CD14-positive monocyte (primary cell): ENCODE data around the gene LRP10. TPM values are rescaled to one million over a fixed set of nuclear protein-coding genes. Genes with fewer than 3 reads are reported as not detected.

ENCODE experiments used
- DNase-seq, 3 donors: peaks; one replicate each; pipeline ENCODE4 v3.0.0-alpha.2; 2011 to 2022
- H2AFZ ChIP-seq: 2 replicates; pipeline ENCODE4 v1.6.0; 2012; ENCODE audit warnings: mild to moderate bottlenecking, low read depth, low read length, inconsistent platforms; ENCODE audit not compliant: insufficient read depth, poor library complexity, severe bottlenecking
- H3K27ac ChIP-seq, 2 donors: 1 replicate in 1 of 2; 2 replicates in 1 of 2; pipeline ENCODE4 v1.5.1; 2012 to 2013; ENCODE audit warnings: low read length in 2 of 2, control low read depth in 1 of 2, inconsistent platforms in 1 of 2, low read depth in 1 of 2, mild to moderate bottlenecking in 1 of 2
- H3K27me3 ChIP-seq, 2 donors: one replicate each; pipeline versions ENCODE4 v1.6.0 to v1.6.1; 2011 to 2013; ENCODE audit warnings: low read length in 2 of 2; ENCODE audit not compliant: control insufficient read depth in 2 of 2, insufficient read depth in 2 of 2
- H3K36me3 ChIP-seq, 2 donors: replicated peaks in 1 of 2; 1 replicate in 1 of 2; 2 replicates in 1 of 2; pipeline versions ENCODE4 v1.5.1 to v1.6.1; 2012 to 2013; ENCODE audit warnings: low read length in 2 of 2, control low read depth in 1 of 2, inconsistent platforms in 1 of 2, mild to moderate bottlenecking in 1 of 2; ENCODE audit not compliant: insufficient read depth in 2 of 2, control insufficient read depth in 1 of 2
- H3K4me1 ChIP-seq, 2 donors: 1 replicate in 1 of 2; 2 replicates in 1 of 2; pipeline versions ENCODE4 v1.5.1 to v1.6.1; 2012 to 2013; ENCODE audit warnings: low read length in 2 of 2, control low read depth in 1 of 2, inconsistent platforms in 1 of 2, mild to moderate bottlenecking in 1 of 2, moderate library complexity in 1 of 2; ENCODE audit not compliant: insufficient read depth in 2 of 2, control insufficient read depth in 1 of 2
- H3K4me2 ChIP-seq: replicated peaks from 2 replicates; pipeline ENCODE3; 2012; ENCODE audit warnings: low read length, moderate library complexity, mild to moderate bottlenecking; ENCODE audit not compliant: poor library complexity, severe bottlenecking; ENCODE audit errors: extremely low read depth
- H3K4me3 ChIP-seq, 3 experiments: fragments of 200-600 bp in 1 of 3; sonication (generic) in 1 of 3; replicated peaks in 1 of 3; 1 replicate in 2 of 3; 2 replicates in 1 of 3; pipeline ENCODE4 v1.5.1; 2011 to 2013; ENCODE audit warnings: low read length in 3 of 3, mild to moderate bottlenecking in 3 of 3, control low read depth in 2 of 3, low read depth in 2 of 3, inconsistent platforms in 1 of 3, moderate library complexity in 1 of 3
- H3K79me2 ChIP-seq: 2 replicates; pipeline ENCODE4 v1.6.0; 2012; ENCODE audit warnings: mild to moderate bottlenecking, control low read depth, inconsistent platforms, low read length, moderate library complexity; ENCODE audit not compliant: insufficient read depth
- H3K9ac ChIP-seq: 2 replicates; pipeline ENCODE4 v1.6.0; 2017; ENCODE audit warnings: low read length, mild to moderate bottlenecking; ENCODE audit not compliant: insufficient read depth, poor library complexity, severe bottlenecking
- H3K9me3 ChIP-seq, 2 donors: replicated peaks in 1 of 2; 1 replicate in 1 of 2; 2 replicates in 1 of 2; pipeline versions ENCODE4 v1.5.1 to v1.6.1; 2012 to 2013; ENCODE audit warnings: low read length in 2 of 2, control low read depth in 1 of 2; ENCODE audit not compliant: control insufficient read depth in 1 of 2, insufficient read depth in 1 of 2
- H4K20me1 ChIP-seq: 2 replicates; pipeline ENCODE4 v1.6.0; 2012; ENCODE audit warnings: mild to moderate bottlenecking, low read length, control low read depth, moderate library complexity; ENCODE audit not compliant: insufficient read depth
- H3K27ac Mint-ChIP-seq, 7 donors: one replicate each; pipeline ENCODE4 v1.8.0; 2020; ENCODE audit warnings: mild to moderate bottlenecking in 7 of 7, mixed read lengths in 7 of 7, moderate library complexity in 6 of 7, inconsistent platforms in 2 of 7
- H3K27me3 Mint-ChIP-seq, 3 donors: one replicate each; pipeline ENCODE4 v1.8.0; 2021 to 2022; ENCODE audit warnings: low read depth in 3 of 3, mild to moderate bottlenecking in 3 of 3, mixed read lengths in 3 of 3, moderate library complexity in 3 of 3, inconsistent platforms in 1 of 3
- H3K36me3 Mint-ChIP-seq, 2 donors: one replicate each; pipeline ENCODE4 v1.8.0; 2020; ENCODE audit warnings: mixed read lengths in 2 of 2, inconsistent platforms in 1 of 2, mild to moderate bottlenecking in 1 of 2
- H3K4me1 Mint-ChIP-seq: one replicate; pipeline ENCODE4 v1.8.0; 2020; ENCODE audit warnings: mild to moderate bottlenecking, mixed read lengths
- H3K4me3 Mint-ChIP-seq, 2 donors: one replicate each; pipeline ENCODE4 v1.8.0; 2020; ENCODE audit warnings: mild to moderate bottlenecking in 2 of 2, mixed read lengths in 2 of 2, moderate library complexity in 1 of 2
- H3K9me3 Mint-ChIP-seq, 7 donors: one replicate each; pipeline ENCODE4 v1.8.0; 2020 to 2022; ENCODE audit warnings: mixed read lengths in 7 of 7, mild to moderate bottlenecking in 6 of 7, moderate library complexity in 6 of 7, inconsistent platforms in 2 of 7
- CTCF ChIP-seq: fragments of 200-600 bp; IDR thresholded peaks from one replicate; pipeline ENCODE4 v1.8.0; 2022; ENCODE audit warnings: antibody characterized with exemption, mild to moderate bottlenecking
- WGBS: methylation state at CpG from one replicate; pipeline ENCODE4 v1.1.5; 2013; ENCODE audit warnings: missing lambda C conversion rate; ENCODE audit not compliant: insufficient coverage; 5-methylcytosine and 5-hydroxymethylcytosine counted together
- intact Hi-C, 2 donors: fragments of 100-400 bp; cut with micrococcal nuclease; formaldehyde crosslinking; loops; one replicate each; pipeline versions ENCODE4 v1.15.0 to v1.15.1; 2023
- polyA plus RNA-seq, 3 donors: library from polyadenylated mRNA; depleted of rRNA in 1 of 3; unstranded in 2 of 3; stranded (reverse) in 1 of 3; fragments of 300-500 nt in 2 of 3; fragments of >200 nt in 1 of 3; fragmentation: Illumina TruSeq in 2 of 3; gene quantifications; 1 replicate in 2 of 3; 2 replicates in 1 of 3; pipeline ENCODE4 v1.2.3, GENCODE V29; 2012 to 2021

LRP10 gene
- polyA plus RNA-seq, 3 donors = 39.0 to 65.1 (median 51.5) TPM

GRCh38 chr14:22829661-22830442, 41.7 kb upstream of the LRP10 start, which contains the start of gene MRPL52:
MRPL52 (plus strand) TSS chr14:22829887; CDS start chr14:22829913, 26 bp downstream.
- Mint-ChIP-seq H3K4me1 (peaks cover 19% of the 10 kb centered on the region), H3K4me3 (peak within 1 kb of the TSS; percentile 90 to 96), H3K36me3 (peaks cover 29 to 30% of the 10 kb centered on the region in 2 donors), H3K27ac (peak within 1 kb of the TSS; percentile 89 to 96 (median 94)), H3K9me3 (peaks cover 0 to 7% (median 0%) of the 10 kb centered on the region in 7 donors), H3K27me3 (peaks cover 2 to 6% (median 3%) of the 10 kb centered on the region in 3 donors)
- Histone ChIP-seq H3K36me3 (peaks cover 17 to 18% of the 10 kb centered on the region in 2 donors), H3K4me2 (peak within 1 kb of the TSS; percentile 97), H3K9me3 (no peaks in the 10 kb centered on the region), H3K27me3 (no peaks in the 10 kb centered on the region), H3K79me2 (peaks cover 12% of the 10 kb centered on the region), H3K9ac (peak within 1 kb of the TSS; percentile 82), H3K4me3 (peak within 1 kb of the TSS; percentile 65 to 93 (median 77)), H3K4me1 (peaks cover 18 to 29% of the 10 kb centered on the region in 2 donors), H4K20me1 (no peaks in the 10 kb centered on the region), H2AFZ (peak within 1 kb of the TSS; percentile 97), H3K27ac (peak within 1 kb of the TSS; percentile 18 to 85)
- TF ChIP-seq CTCF = no peak
- intact Hi-C loops = no loop called here
- 0% methylated on average over 35 of the region's 41 CpGs for WGBS
- peak; percentile 91 to 93 (median 93) for DNase-seq

- peak overlapping the region in 6 of 7 donors; percentile 60 to 96 (median 94) for H3K27ac Mint-ChIP-seq
Measured at GRCh38 chr14:22830443-22831010, 41.0 kb upstream of the LRP10 start.

More at GRCh38 chr14:22830443-22831010, 41.0 kb upstream of the LRP10 start:
- Histone ChIP-seq H2AFZ (peak overlapping the region; percentile 97), H3K79me2 (peaks cover 12% of the 10 kb centered on the region), H4K20me1 (no peaks in the 10 kb centered on the region), H3K9me3 (no peaks in the 10 kb centered on the region), H3K9ac (peak overlapping the region; percentile 82), H3K27ac (peak overlapping the region in 1 of 2 donors; percentile 85), H3K36me3 (peaks cover 17 to 22% of the 10 kb centered on the region in 2 donors), H3K4me1 (peaks cover 15 to 22% of the 10 kb centered on the region in 2 donors), H3K27me3 (no peaks in the 10 kb centered on the region), H3K4me3 (peak overlapping the region; percentile 65 to 93 (median 77)), H3K4me2 (peak overlapping the region; percentile 97)
- Mint-ChIP-seq H3K27me3 (peaks cover 2 to 6% (median 3%) of the 10 kb centered on the region in 3 donors), H3K9me3 (peaks cover 0 to 7% (median 0%) of the 10 kb centered on the region in 7 donors), H3K4me3 (peak overlapping the region; percentile 90 to 96), H3K4me1 (peaks cover 16% of the 10 kb centered on the region), H3K36me3 (peaks cover 32 to 34% of the 10 kb centered on the region in 2 donors)
- DNase-seq = no peak
- no peak for TF ChIP-seq CTCF
- no CpG with 5 or more reads among the region's 3 CpGs for WGBS
- intact Hi-C loops = no loop called here
